ENCODE measurements around the gene RASGEF1C.
"Not testable (repeated sequence)": the region's sequence is repeated elsewhere in the genome, so short reads cannot be mapped to it uniquely, and the experiment has no call there.

RASGEF1C gene

GRCh38 chr5:180135128-180135955 is 73.7 kb downstream of the RASGEF1C start:
- DNase-seq: no peak

- no peak for DNase-seq
These were observed 75.0 kb downstream of the RASGEF1C start for GRCh38 chr5:180133971-180134508.

- no peak for DNase-seq
These were observed 75.5 kb downstream of the RASGEF1C start for GRCh38 chr5:180133551-180133950.

GRCh38 chr5:180133060-180133459 is 76.0 kb downstream of the RASGEF1C start:
- DNase-seq: no peak

- no peak for DNase-seq
These were observed 77.9 kb downstream of the RASGEF1C start for GRCh38 chr5:180130876-180131740.

- DNase-seq: no peak
These were observed 78.6 kb downstream of the RASGEF1C start for GRCh38 chr5:180130291-180130869.

- DNase-seq: no peak
These were observed 79.5 kb downstream of the RASGEF1C start for GRCh38 chr5:180129291-180130190.

- no peak for DNase-seq
These were observed 80.2 kb downstream of the RASGEF1C start for GRCh38 chr5:180128671-180129261.

- DNase-seq: no peak
These were observed 81.0 kb downstream of the RASGEF1C start for GRCh38 chr5:180127682-180128670.

- peak in 1 of 2 experiments; percentile 7 for DNase-seq
These were observed 82.0 kb downstream of the RASGEF1C start for GRCh38 chr5:180126716-180127681.

GRCh38 chr5:180126156-180126555 is 82.9 kb downstream of the RASGEF1C start:
- not testable (repeated sequence) for DNase-seq

- DNase-seq: not testable (repeated sequence)
These were observed 84.3 kb downstream of the RASGEF1C start for GRCh38 chr5:180124662-180125061.

GRCh38 chr5:180122875-180123274 is 86.1 kb downstream of the RASGEF1C start:
- DNase-seq: no peak

- DNase-seq: no peak
These were observed 87.1 kb downstream of the RASGEF1C start for GRCh38 chr5:180121826-180122413.

GRCh38 chr5:180120237-180121101 is 88.5 kb downstream of the RASGEF1C start:
- DNase-seq: no peak

GRCh38 chr5:180119903-180120236 is 89.1 kb downstream of the RASGEF1C start:
- no peak for DNase-seq

GRCh38 chr5:180119031-180119902 is 89.7 kb downstream of the RASGEF1C start:
- DNase-seq: no peak

Data from NCI-H446 (cell line).